T-helper 2 cell (primary cell): ENCODE data around the gene DNAH14.
"Not testable (repeated sequence)": the region's sequence is repeated elsewhere in the genome, so short reads cannot be mapped to it uniquely, and the experiment has no call there.

Source experiments
- DNase-seq, 5 experiments: peaks; one replicate each; pipeline versions ENCODE4 v3.0.0 to v3.0.0-alpha.2; 2012 to 2022

Gene DNAH14

GRCh38 chr1:224922404-224923164, 6.9 kb upstream of the DNAH14 start:
- DNase-seq, result peak in 1 of 5 experiments; percentile 14

GRCh38 chr1:224923726-224924125, 5.7 kb upstream of the DNAH14 start:
- no peak for DNase-seq

- DNase-seq, result not testable (repeated sequence)
Observed at GRCh38 chr1:224927631-224928030, 1.8 kb upstream of the DNAH14 start.

- DNase-seq, result no peak
Observed at GRCh38 chr1:224928906-224929305, 569 bp upstream of the DNAH14 start.

- no peak for DNase-seq
Observed at GRCh38 chr1:224931605-224932004, 2.1 kb downstream of the DNAH14 start.

GRCh38 chr1:224932607-224933249, 3.3 kb downstream of the DNAH14 start:
- no peak for DNase-seq

GRCh38 chr1:224933584-224933983, 4.1 kb downstream of the DNAH14 start:
- DNase-seq, result no peak

GRCh38 chr1:224938652-224939051, 9.2 kb downstream of the DNAH14 start:
- no peak for DNase-seq

GRCh38 chr1:224939844-224940425, 10.5 kb downstream of the DNAH14 start:
- DNase-seq, result no peak

- not testable (repeated sequence) for DNase-seq
Observed at GRCh38 chr1:224940735-224941134, 11.3 kb downstream of the DNAH14 start.

- not testable (repeated sequence) for DNase-seq
Observed at GRCh38 chr1:224945651-224946348, 16.3 kb downstream of the DNAH14 start.

GRCh38 chr1:224946349-224946691, 16.8 kb downstream of the DNAH14 start:
- not testable (repeated sequence) for DNase-seq

- DNase-seq, result no peak
Observed at GRCh38 chr1:224957696-224958095, 28.2 kb downstream of the DNAH14 start.

GRCh38 chr1:224958490-224958889, 29.0 kb downstream of the DNAH14 start:
- DNase-seq, result no peak

GRCh38 chr1:224959115-224959514, 29.6 kb downstream of the DNAH14 start:
- no peak for DNase-seq

- DNase-seq, result no peak
Observed at GRCh38 chr1:224959656-224960055, 30.2 kb downstream of the DNAH14 start.

GRCh38 chr1:224980181-224980580, 50.7 kb downstream of the DNAH14 start:
- no peak for DNase-seq

- DNase-seq, result not testable (repeated sequence)
Observed at GRCh38 chr1:224981922-224982354, 52.5 kb downstream of the DNAH14 start.

- DNase-seq, result no peak
Observed at GRCh38 chr1:224988042-224988441, 58.6 kb downstream of the DNAH14 start.

GRCh38 chr1:224989615-224990014, 60.1 kb downstream of the DNAH14 start:
- DNase-seq, result no peak

- not testable (repeated sequence) for DNase-seq
Observed at GRCh38 chr1:224991550-224991949, 62.1 kb downstream of the DNAH14 start.

- no peak for DNase-seq
Observed at GRCh38 chr1:224995602-224996001, 66.1 kb downstream of the DNAH14 start.

GRCh38 chr1:224996266-224996665, 66.8 kb downstream of the DNAH14 start:
- no peak for DNase-seq
